T-cell (primary cell): ENCODE results near the gene ZNF682. TPM values are rescaled to one million over a fixed set of nuclear protein-coding genes. Genes with fewer than 3 reads are reported as not detected.
A peak's percentile ranks its signal among the peaks of the same experiment; 100 is the strongest.
"Not testable (repeated sequence)": the region's sequence is repeated elsewhere in the genome, so short reads cannot be mapped to it uniquely, and the experiment has no call there.

ENCODE experiments used
- ATAC-seq, 4 experiments: fragments of 200-7000 bp in 3 of 4; fragments of 150-1000 bp in 1 of 4; cut with Tn5 transposase; replicated peaks in 1 of 4; 1 replicate in 3 of 4; 2 replicates in 1 of 4; pipeline ENCODE4 v1.10.0; 2021; ENCODE audit warnings: moderate library complexity in 3 of 4, mild to moderate bottlenecking in 2 of 4, moderate number of reproducible peaks in 1 of 4
- CTCF ChIA-PET, 2 donors: fragments of 300-600 bp; sonication (Branson Sonifier 250); formaldehyde crosslinking; loops; one replicate each; lab custom pipeline; 2022; ENCODE audit warnings: antibody characterized with exemption in 2 of 2; lab: Charles Lee
- POLR2A ChIA-PET, 2 donors: fragments of 300-600 bp; sonication (Branson Sonifier 250); formaldehyde crosslinking; loops; one replicate each; lab custom pipeline; 2022; ENCODE audit warnings: antibody characterized with exemption in 2 of 2; lab: Charles Lee
- DNase-seq, 35 experiments: peaks; one replicate each; pipeline versions ENCODE4 v3.0.0 to v3.0.0-alpha.2; 2013 to 2023
- H3K27ac ChIP-seq: one replicate; pipeline ENCODE4 v1.5.1; 2013; ENCODE audit warnings: low read length
- H3K27me3 ChIP-seq, 2 experiments: replicated peaks in 1 of 2; 1 replicate in 1 of 2; 2 replicates in 1 of 2; pipeline versions ENCODE4 v1.6.1 to v1.7.0; 2013; ENCODE audit warnings: low read length in 1 of 2, mixed read lengths in 1 of 2; ENCODE audit not compliant: control insufficient read depth in 2 of 2, insufficient read depth in 2 of 2; ENCODE audit errors: extremely low read depth in 1 of 2
- H3K36me3 ChIP-seq, 2 donors: 1 replicate in 1 of 2; 2 replicates in 1 of 2; pipeline versions ENCODE4 v1.6.1 to v1.7.0; 2013; ENCODE audit warnings: low read length in 1 of 2; ENCODE audit not compliant: control insufficient read depth in 2 of 2, insufficient read depth in 1 of 2; ENCODE audit errors: extremely low read depth in 1 of 2
- H3K4me1 ChIP-seq, 2 experiments: 1 replicate in 1 of 2; 2 replicates in 1 of 2; pipeline versions ENCODE4 v1.6.1 to v1.7.0; 2013; ENCODE audit warnings: low read length in 2 of 2, mixed read lengths in 1 of 2; ENCODE audit not compliant: insufficient read depth in 2 of 2, control insufficient read depth in 1 of 2; ENCODE audit errors: extremely low read depth in 1 of 2
- H3K4me3 ChIP-seq, 2 donors: 1 replicate in 1 of 2; 2 replicates in 1 of 2; pipeline versions ENCODE4 v1.5.1 to v1.7.0; 2013; ENCODE audit warnings: mild to moderate bottlenecking in 2 of 2, low read length in 1 of 2, moderate library complexity in 1 of 2; ENCODE audit not compliant: control insufficient read depth in 1 of 2; ENCODE audit errors: extremely low read depth in 1 of 2
- H3K9me3 ChIP-seq: 2 replicates; pipeline ENCODE4 v1.7.0; 2013
- H3K27ac Mint-ChIP-seq, 2 donors: one replicate each; pipeline ENCODE4 v1.8.0; 2020 to 2021; ENCODE audit warnings: mild to moderate bottlenecking in 2 of 2, mixed read lengths in 2 of 2
- H3K27me3 Mint-ChIP-seq, 2 donors: one replicate each; pipeline ENCODE4 v1.8.0; 2021 to 2022; ENCODE audit warnings: mixed read lengths in 2 of 2
- H3K36me3 Mint-ChIP-seq: one replicate; pipeline ENCODE4 v1.8.0; 2021; ENCODE audit warnings: mixed read lengths
- H3K4me1 Mint-ChIP-seq, 3 donors: one replicate each; pipeline ENCODE4 v1.8.0; 2020 to 2022; ENCODE audit warnings: mixed read lengths in 3 of 3, mild to moderate bottlenecking in 1 of 3
- H3K4me3 Mint-ChIP-seq, 3 donors: one replicate each; pipeline ENCODE4 v1.8.0; 2020 to 2022; ENCODE audit warnings: mild to moderate bottlenecking in 3 of 3, mixed read lengths in 3 of 3, moderate library complexity in 3 of 3
- H3K9me3 Mint-ChIP-seq, 3 donors: one replicate each; pipeline ENCODE4 v1.8.0; 2020 to 2022; ENCODE audit warnings: mixed read lengths in 3 of 3
- WGBS: methylation state at CpG from one replicate; pipeline ENCODE4 v1.1.5; 2013; ENCODE audit warnings: missing lambda C conversion rate; ENCODE audit not compliant: insufficient coverage; 5-methylcytosine and 5-hydroxymethylcytosine counted together
- total RNA-seq, 35 experiments: library from RNA in 6 of 35; stranded (reverse) in 6 of 35; fragments of 120-200 nt in 1 of 35; gene quantifications; one replicate each; pipeline versions ENCODE4 v1.2.1 to v1.2.4 and lab custom pipeline; 2013 to 2026

ZNF682 gene
- total RNA-seq, 5 donors from 2014 or later (not counting 1 experiment from before 2014, with no cell fraction given): 7.5 to 14.4 (median 9.0) TPM

- ATAC-seq: no peak
- H3K36me3 Mint-ChIP-seq: no peaks in the 10 kb centered on the region
- no CpG with 5 or more reads among the region's 1 CpG for WGBS
- Histone ChIP-seq H3K4me1 (no peaks in the 10 kb centered on the region), H3K4me3 (no peak overlapping the region), H3K27ac (no peak overlapping the region), H3K36me3 (no peaks in the 10 kb centered on the region), H3K9me3 (no peaks in the 10 kb centered on the region), H3K27me3 (no peaks in the 10 kb centered on the region)
- POLR2A ChIA-PET: no interaction called here
- H3K4me3 Mint-ChIP-seq: no peak overlapping the region
- no peak overlapping the region for H3K27ac Mint-ChIP-seq
- no peak for DNase-seq
- no peaks in the 10 kb centered on the region for H3K9me3 Mint-ChIP-seq
- peaks cover 7 to 10% of the 10 kb centered on the region in 2 donors for H3K27me3 Mint-ChIP-seq
- no peaks in the 10 kb centered on the region for H3K4me1 Mint-ChIP-seq
- CTCF ChIA-PET: no interaction called here
These were observed 21.0 kb upstream of the ZNF682 start for GRCh38 chr19:20060282-20060681.

GRCh38 chr19:20058738-20059137 is 19.4 kb upstream of the ZNF682 start:
- H3K4me3 ChIP-seq, H3K36me3 Mint-ChIP-seq, H3K9me3 Mint-ChIP-seq, CTCF ChIA-PET, POLR2A ChIA-PET, H3K27ac ChIP-seq, H3K36me3 ChIP-seq, H3K4me1 Mint-ChIP-seq, H3K4me1 ChIP-seq, H3K4me3 Mint-ChIP-seq, DNase-seq, H3K27ac Mint-ChIP-seq, H3K9me3 ChIP-seq, H3K27me3 ChIP-seq, ATAC-seq: not testable (repeated sequence)
- peaks cover 7 to 10% of the 10 kb centered on the region in 2 donors for H3K27me3 Mint-ChIP-seq

GRCh38 chr19:20051841-20052768 is 12.8 kb upstream of the ZNF682 start:
- H3K4me3 ChIP-seq: peak overlapping the region; percentile 65 to 98
- H3K36me3 ChIP-seq: no peaks in the 10 kb centered on the region
- peaks cover 0 to 6% (median 4%) of the 10 kb centered on the region in 3 donors for H3K9me3 Mint-ChIP-seq
- ChIA-PET CTCF (interaction anchor here in 1 of 2 donors (0.9 to 1.5 kb wide), 3 partner anchors 13 to 54 kb away, joined by 3 to 5 read pairs (median 4); partner anchors contain the start of genes ZNF682 and ZNF90), POLR2A (interaction anchor here (0.5 to 1.5 kb wide), 3 partner anchors 13 to 694 kb away, joined by 3 to 8 read pairs (median 4); partner anchors contain the start of gene ZNF682 (in 1 of the 2))
- DNase-seq (peak; percentile 16 to 72 (median 44)), ATAC-seq (peak; percentile 92 to 96 (median 94))
- H3K27me3 ChIP-seq: peaks cover 0 to 4% of the 10 kb centered on the region in 2 experiments
- no peaks in the 10 kb centered on the region for H3K9me3 ChIP-seq
- peaks cover 0 to 8% of the 10 kb centered on the region in 2 experiments for H3K4me1 ChIP-seq
- H3K27me3 Mint-ChIP-seq: no peaks in the 10 kb centered on the region
- WGBS: 3% methylated on average over 37 of the region's 43 CpGs
- no peaks in the 10 kb centered on the region for H3K36me3 Mint-ChIP-seq
- H3K27ac Mint-ChIP-seq: peak overlapping the region; percentile 91 to 96
- peak overlapping the region; percentile 88 to 99 (median 98) for H3K4me3 Mint-ChIP-seq
- peaks cover 13 to 18% (median 13%) of the 10 kb centered on the region in 3 donors for H3K4me1 Mint-ChIP-seq
- peak overlapping the region; percentile 58 for H3K27ac ChIP-seq

GRCh38 chr19:20045742-20046141 is 6.4 kb upstream of the ZNF682 start:
- POLR2A ChIA-PET, H3K27ac ChIP-seq, H3K27ac Mint-ChIP-seq, H3K36me3 ChIP-seq, H3K4me1 ChIP-seq, DNase-seq, H3K4me3 ChIP-seq, ATAC-seq, H3K4me3 Mint-ChIP-seq, H3K9me3 Mint-ChIP-seq, H3K27me3 Mint-ChIP-seq, H3K27me3 ChIP-seq, H3K9me3 ChIP-seq, CTCF ChIA-PET, H3K4me1 Mint-ChIP-seq, H3K36me3 Mint-ChIP-seq: not testable (repeated sequence)
- 50% methylated on average over 1 of the region's 5 CpGs for WGBS

GRCh38 chr19:20044663-20045062 is 5.4 kb upstream of the ZNF682 start:
- 86% methylated on average over 1 of the region's 3 CpGs for WGBS
- CTCF ChIA-PET: no interaction called here
- no peak for ATAC-seq
- peaks cover 0 to 4% of the 10 kb centered on the region in 2 donors for H3K27me3 Mint-ChIP-seq
- Histone ChIP-seq H3K9me3 (no peaks in the 10 kb centered on the region), H3K27ac (no peak overlapping the region), H3K36me3 (no peaks in the 10 kb centered on the region), H3K4me3 (no peak overlapping the region), H3K27me3 (peaks cover 0 to 2% of the 10 kb centered on the region in 2 experiments), H3K4me1 (peaks cover 0 to 4% of the 10 kb centered on the region in 2 experiments)
- POLR2A ChIA-PET: no interaction called here
- H3K36me3 Mint-ChIP-seq: no peaks in the 10 kb centered on the region
- DNase-seq: no peak
- no peak overlapping the region for H3K4me3 Mint-ChIP-seq
- peaks cover 0 to 3% (median 0%) of the 10 kb centered on the region in 3 donors for H3K4me1 Mint-ChIP-seq
- H3K27ac Mint-ChIP-seq: no peak overlapping the region
- H3K9me3 Mint-ChIP-seq: peaks cover 0 to 4% (median 0%) of the 10 kb centered on the region in 3 donors

- peaks cover 17 to 25% (median 17%) of the 10 kb centered on the region in 3 donors for H3K4me1 Mint-ChIP-seq
- H3K27me3 Mint-ChIP-seq: no peaks in the 10 kb centered on the region
- Histone ChIP-seq H3K36me3 (no peaks in the 10 kb centered on the region), H3K4me1 (peaks cover 5 to 13% of the 10 kb centered on the region in 2 experiments), H3K27ac (peak overlapping the region; percentile 69), H3K27me3 (peaks cover 0 to 2% of the 10 kb centered on the region in 2 experiments), H3K9me3 (no peaks in the 10 kb centered on the region), H3K4me3 (peak overlapping the region; percentile 69 to 94)
- H3K4me3 Mint-ChIP-seq: peak overlapping the region; percentile 85 to 94 (median 94)
- peaks cover 7% of the 10 kb centered on the region for H3K36me3 Mint-ChIP-seq
- WGBS: 2% methylated on average over 24 of the region's 26 CpGs
- no peaks in the 10 kb centered on the region for H3K9me3 Mint-ChIP-seq
- ATAC-seq (peak in 1 of 4 experiments; percentile 7), DNase-seq (peak in 13 of 35 experiments; percentile 1 to 36 (median 7))
- H3K27ac Mint-ChIP-seq: peak overlapping the region; percentile 53 to 83
- ChIA-PET CTCF (interaction anchor here in 1 of 2 donors (0.6 to 0.8 kb wide), 3 partner anchors 14 to 418 kb away, joined by 4 to 5 read pairs (median 4); no protein-coding TSS in a partner anchor), POLR2A (interaction anchor here (0.8 to 1.6 kb wide), 4 partner anchors 14 to 549 kb away, joined by 3 to 8 read pairs (median 3); partner anchors contain the start of genes ZNF486 (in 1 of the 2) and ZNF90 (in 1 of the 2))
These were observed 725 bp downstream of the ZNF682 start for GRCh38 chr19:20038358-20039202.
